Endometrium (tissue), 2 donors: ENCODE data around the gene PIGV.
"Not testable (repeated sequence)": the region's sequence is repeated elsewhere in the genome, so short reads cannot be mapped to it uniquely, and the experiment has no call there.

ENCODE experiments used
- FAIRE-seq: peaks from 2 replicates; lab custom pipeline; 2012; peaks lifted over from hg19 to GRCh38; lab: Jason Lieb, UNC
- donor health status: control.
- donor health status: control.

Gene PIGV

GRCh38 chr1:26833432-26834405 lies 46.0 kb downstream of the PIGV start:
- no peak for FAIRE-seq

- FAIRE-seq = not testable (repeated sequence)
These were observed 49.9 kb downstream of the PIGV start for GRCh38 chr1:26837665-26838064.

GRCh38 chr1:26838474-26839338 lies 51.0 kb downstream of the PIGV start:
- no peak for FAIRE-seq

- FAIRE-seq = no peak
These were observed 51.6 kb downstream of the PIGV start for GRCh38 chr1:26839339-26839722.

GRCh38 chr1:26839779-26840178 lies 52.0 kb downstream of the PIGV start:
- no peak for FAIRE-seq

- FAIRE-seq = no peak
These were observed 56.9 kb downstream of the PIGV start for GRCh38 chr1:26844424-26845196.

- FAIRE-seq = not testable (repeated sequence)
These were observed 60.1 kb downstream of the PIGV start for GRCh38 chr1:26847826-26848225.
